ENCODE measurements around the gene HLA-E. TPM values are rescaled to one million over a fixed set of nuclear protein-coding genes. Genes with fewer than 3 reads are reported as not detected.
A peak's percentile ranks its signal among the peaks of the same experiment; 100 is the strongest.
"Not testable (repeated sequence)": the region's sequence is repeated elsewhere in the genome, so short reads cannot be mapped to it uniquely, and the experiment has no call there.

HLA-E gene
- total and polyA plus RNA-seq, 2 experiments from 2014 or later: 15.6 to 36.0 TPM

DNA sequence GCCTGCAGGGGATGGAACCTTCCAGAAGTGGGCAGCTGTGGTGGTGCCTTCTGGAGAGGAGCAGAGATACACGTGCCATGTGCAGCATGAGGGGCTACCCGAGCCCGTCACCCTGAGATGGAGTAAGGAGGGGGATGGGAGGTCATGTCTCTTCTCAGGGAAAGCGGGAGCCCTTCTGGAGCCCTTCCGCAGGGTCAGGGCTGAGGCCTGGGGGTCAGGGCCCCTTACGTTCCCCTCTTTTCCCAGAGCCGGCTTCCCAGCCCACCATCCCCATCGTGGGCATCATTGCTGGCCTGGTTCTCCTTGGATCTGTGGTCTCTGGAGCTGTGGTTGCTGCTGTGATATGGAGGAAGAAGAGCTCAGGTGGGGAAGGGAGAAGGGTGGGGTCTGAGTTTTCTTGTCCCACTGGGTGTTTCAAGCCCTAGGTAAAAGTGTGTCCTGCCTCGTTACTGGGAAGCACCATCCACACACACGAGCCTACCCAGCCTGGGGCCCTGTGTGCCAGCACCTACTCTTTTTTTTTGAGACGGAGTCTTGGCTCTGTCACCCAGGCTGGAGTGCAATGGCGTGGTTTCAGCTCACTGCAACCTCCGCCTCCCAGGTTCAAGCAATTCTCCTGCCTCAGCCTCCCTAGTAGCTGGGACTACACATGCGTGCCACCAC, 2.1 kb downstream of the HLA-E start:
- H3K36me3 Mint-ChIP-seq (ENCODE audit: low read depth): peaks cover 26% of the 10 kb centered on the region

DNA sequence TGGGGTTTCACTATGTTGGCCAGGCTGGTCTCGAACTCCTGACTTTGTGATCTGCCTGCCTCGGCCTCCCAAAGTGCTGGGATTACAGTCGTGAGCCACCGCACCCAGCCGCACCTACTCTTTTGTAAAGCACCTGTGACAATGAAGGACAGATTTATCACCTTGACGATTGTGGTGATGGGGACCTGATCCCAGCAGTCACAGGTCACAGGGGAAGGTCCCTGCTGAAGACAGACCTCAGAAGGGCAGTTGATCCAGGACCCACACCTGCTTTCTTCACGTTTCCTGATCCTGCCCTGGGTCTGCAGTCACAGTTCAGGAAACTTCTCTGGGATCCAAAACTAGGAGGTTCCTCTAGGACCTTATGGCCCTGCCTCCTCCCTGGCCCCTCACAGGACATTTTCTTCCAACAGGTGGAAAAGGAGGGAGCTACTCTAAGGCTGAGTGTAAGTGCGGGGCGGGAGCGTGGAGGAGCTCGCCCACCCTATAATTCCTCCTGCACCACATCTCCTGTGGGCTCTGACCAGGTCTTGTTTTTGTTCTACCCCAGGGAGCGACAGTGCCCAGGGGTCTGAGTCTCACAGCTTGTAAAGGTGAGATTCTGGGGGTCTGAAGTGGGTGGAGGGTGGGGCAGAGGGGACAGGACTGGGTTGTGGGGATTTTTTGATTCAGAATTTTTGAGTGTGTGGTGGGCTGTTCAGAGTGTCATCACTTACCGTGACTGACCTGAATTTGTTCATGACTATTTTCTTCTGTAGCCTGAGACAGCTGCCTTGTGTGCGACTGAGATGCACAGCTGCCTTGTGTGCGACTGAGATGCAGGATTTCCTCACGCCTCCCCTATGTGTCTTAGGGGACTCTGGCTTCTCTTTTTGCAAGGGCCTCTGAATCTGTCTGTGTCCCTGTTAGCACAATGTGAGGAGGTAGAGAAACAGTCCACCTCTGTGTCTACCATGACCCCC, 3.0 kb downstream of the HLA-E start:
- Histone ChIP-seq H3K4me3 (no peak overlapping the region), H3K27me3 (ENCODE audit: insufficient read depth) (no peaks in the 10 kb centered on the region; the same call in 1 of the 2 replicates), H2AFZ (no peak overlapping the region), H3K27ac (ENCODE audit: low read depth) (no peak overlapping the region), H3K9me2 (ENCODE audit: insufficient read depth) (no peaks in the 10 kb centered on the region), H3K4me2 (no peak overlapping the region), H3K79me2 (replicated peaks; ENCODE audit: insufficient read depth) (no peaks in the 10 kb centered on the region), H3K4me1 (ENCODE audit: insufficient read depth) (peaks cover 6% of the 10 kb centered on the region; the same call in 1 of the 2 replicates), H3K36me3 (ENCODE audit: insufficient read depth) (no peaks in the 10 kb centered on the region), H3F3A (replicated peaks; ENCODE audit: low read depth) (no peaks in the 10 kb centered on the region), H4K20me1 (replicated peaks; ENCODE audit: insufficient read depth) (peaks cover 8% of the 10 kb centered on the region)
- Mint-ChIP-seq H3K4me1 (peaks cover 17% of the 10 kb centered on the region), H3K4me3 (no peak overlapping the region), H3K36me3 (ENCODE audit: low read depth) (peaks cover 26% of the 10 kb centered on the region), H3K9me3 (no peaks in the 10 kb centered on the region; the same call in 2 of the 3 replicates), H3K27me3 (ENCODE audit: insufficient read depth, low read depth, poor library complexity) (peaks cover 9% of the 10 kb centered on the region), H3K27ac (no peak overlapping the region)
- DNase-seq (ENCODE audit: low spot score): no peak
- TF ChIP-seq ZNF331 (CRISPR knock-in tag; IDR thresholded peaks at IDR 0.05; ENCODE audit: low read depth) (no peak), POLR2AphosphoS5 (IDR thresholded peaks at IDR 0.05; ENCODE audit: low read depth) (no peak)
- no peak for ATAC-seq

More for the DNA sequence above, 2.1 kb downstream of the HLA-E start:
- not testable (repeated sequence) for H3F3A ChIP-seq (replicated peaks; ENCODE audit: low read depth); H3K27ac ChIP-seq (ENCODE audit: low read depth); H3K4me3 ChIP-seq; DNase-seq (ENCODE audit: low spot score); ATAC-seq; H2AFZ ChIP-seq; H3K27ac Mint-ChIP-seq; H3K27me3 ChIP-seq (ENCODE audit: insufficient read depth); H4K20me1 ChIP-seq (replicated peaks; ENCODE audit: insufficient read depth); H3K79me2 ChIP-seq (replicated peaks; ENCODE audit: insufficient read depth); H3K9me3 Mint-ChIP-seq; H3K4me2 ChIP-seq; H3K36me3 ChIP-seq (ENCODE audit: insufficient read depth); H3K27me3 Mint-ChIP-seq (ENCODE audit: insufficient read depth, low read depth, poor library complexity); H3K4me3 Mint-ChIP-seq; H3K9me2 ChIP-seq (ENCODE audit: insufficient read depth); H3K4me1 ChIP-seq (ENCODE audit: insufficient read depth)
- peaks cover 15% of the 10 kb centered on the region for H3K4me1 Mint-ChIP-seq

DNA sequence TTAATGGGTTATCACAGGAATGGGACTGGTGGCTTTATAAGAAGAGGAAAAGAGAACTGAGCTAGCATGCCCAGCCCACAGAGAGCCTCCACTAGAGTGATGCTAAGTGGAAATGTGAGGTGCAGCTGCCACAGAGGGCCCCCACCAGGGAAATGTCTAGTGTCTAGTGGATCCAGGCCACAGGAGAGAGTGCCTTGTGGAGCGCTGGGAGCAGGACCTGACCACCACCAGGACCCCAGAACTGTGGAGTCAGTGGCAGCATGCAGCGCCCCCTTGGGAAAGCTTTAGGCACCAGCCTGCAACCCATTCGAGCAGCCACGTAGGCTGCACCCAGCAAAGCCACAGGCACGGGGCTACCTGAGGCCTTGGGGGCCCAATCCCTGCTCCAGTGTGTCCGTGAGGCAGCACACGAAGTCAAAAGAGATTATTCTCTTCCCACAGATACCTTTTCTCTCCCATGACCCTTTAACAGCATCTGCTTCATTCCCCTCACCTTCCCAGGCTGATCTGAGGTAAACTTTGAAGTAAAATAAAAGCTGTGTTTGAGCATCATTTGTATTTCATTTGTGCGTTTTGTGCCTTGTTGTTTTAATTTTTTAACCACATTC, 4.4 kb downstream of the HLA-E start:
- Histone ChIP-seq H3K27me3 (ENCODE audit: insufficient read depth) (no peaks in the 10 kb centered on the region; the same call in 1 of the 2 replicates), H2AFZ (no peak overlapping the region), H3K9me2 (ENCODE audit: insufficient read depth) (no peaks in the 10 kb centered on the region), H3K79me2 (replicated peaks; ENCODE audit: insufficient read depth) (no peaks in the 10 kb centered on the region), H4K20me1 (replicated peaks; ENCODE audit: insufficient read depth) (peaks cover 8% of the 10 kb centered on the region), H3K4me2 (no peak overlapping the region), H3K4me1 (ENCODE audit: insufficient read depth) (peaks cover 6% of the 10 kb centered on the region; the same call in 1 of the 2 replicates), H3K4me3 (no peak overlapping the region), H3F3A (replicated peaks; ENCODE audit: low read depth) (no peaks in the 10 kb centered on the region), H3K36me3 (ENCODE audit: insufficient read depth) (no peaks in the 10 kb centered on the region), H3K27ac (ENCODE audit: low read depth) (no peak overlapping the region)
- Mint-ChIP-seq H3K27ac (no peak overlapping the region), H3K4me1 (peaks cover 17% of the 10 kb centered on the region), H3K9me3 (peaks cover 4% of the 10 kb centered on the region; the same call in 2 of the 3 replicates), H3K27me3 (ENCODE audit: insufficient read depth, low read depth, poor library complexity) (peaks cover 11% of the 10 kb centered on the region), H3K4me3 (no peak overlapping the region; the same call in 2 of the 3 replicates), H3K36me3 (ENCODE audit: low read depth) (peaks cover 26% of the 10 kb centered on the region)
- ATAC-seq (peak; percentile 49), DNase-seq (ENCODE audit: low spot score) (peak; percentile 83)
- no peak for TF ChIP-seq CREB1 (CRISPR knock-in tag; IDR thresholded peaks at IDR 0.05; ENCODE audit: low read depth)
- TF ChIP-seq, protein P1, sequence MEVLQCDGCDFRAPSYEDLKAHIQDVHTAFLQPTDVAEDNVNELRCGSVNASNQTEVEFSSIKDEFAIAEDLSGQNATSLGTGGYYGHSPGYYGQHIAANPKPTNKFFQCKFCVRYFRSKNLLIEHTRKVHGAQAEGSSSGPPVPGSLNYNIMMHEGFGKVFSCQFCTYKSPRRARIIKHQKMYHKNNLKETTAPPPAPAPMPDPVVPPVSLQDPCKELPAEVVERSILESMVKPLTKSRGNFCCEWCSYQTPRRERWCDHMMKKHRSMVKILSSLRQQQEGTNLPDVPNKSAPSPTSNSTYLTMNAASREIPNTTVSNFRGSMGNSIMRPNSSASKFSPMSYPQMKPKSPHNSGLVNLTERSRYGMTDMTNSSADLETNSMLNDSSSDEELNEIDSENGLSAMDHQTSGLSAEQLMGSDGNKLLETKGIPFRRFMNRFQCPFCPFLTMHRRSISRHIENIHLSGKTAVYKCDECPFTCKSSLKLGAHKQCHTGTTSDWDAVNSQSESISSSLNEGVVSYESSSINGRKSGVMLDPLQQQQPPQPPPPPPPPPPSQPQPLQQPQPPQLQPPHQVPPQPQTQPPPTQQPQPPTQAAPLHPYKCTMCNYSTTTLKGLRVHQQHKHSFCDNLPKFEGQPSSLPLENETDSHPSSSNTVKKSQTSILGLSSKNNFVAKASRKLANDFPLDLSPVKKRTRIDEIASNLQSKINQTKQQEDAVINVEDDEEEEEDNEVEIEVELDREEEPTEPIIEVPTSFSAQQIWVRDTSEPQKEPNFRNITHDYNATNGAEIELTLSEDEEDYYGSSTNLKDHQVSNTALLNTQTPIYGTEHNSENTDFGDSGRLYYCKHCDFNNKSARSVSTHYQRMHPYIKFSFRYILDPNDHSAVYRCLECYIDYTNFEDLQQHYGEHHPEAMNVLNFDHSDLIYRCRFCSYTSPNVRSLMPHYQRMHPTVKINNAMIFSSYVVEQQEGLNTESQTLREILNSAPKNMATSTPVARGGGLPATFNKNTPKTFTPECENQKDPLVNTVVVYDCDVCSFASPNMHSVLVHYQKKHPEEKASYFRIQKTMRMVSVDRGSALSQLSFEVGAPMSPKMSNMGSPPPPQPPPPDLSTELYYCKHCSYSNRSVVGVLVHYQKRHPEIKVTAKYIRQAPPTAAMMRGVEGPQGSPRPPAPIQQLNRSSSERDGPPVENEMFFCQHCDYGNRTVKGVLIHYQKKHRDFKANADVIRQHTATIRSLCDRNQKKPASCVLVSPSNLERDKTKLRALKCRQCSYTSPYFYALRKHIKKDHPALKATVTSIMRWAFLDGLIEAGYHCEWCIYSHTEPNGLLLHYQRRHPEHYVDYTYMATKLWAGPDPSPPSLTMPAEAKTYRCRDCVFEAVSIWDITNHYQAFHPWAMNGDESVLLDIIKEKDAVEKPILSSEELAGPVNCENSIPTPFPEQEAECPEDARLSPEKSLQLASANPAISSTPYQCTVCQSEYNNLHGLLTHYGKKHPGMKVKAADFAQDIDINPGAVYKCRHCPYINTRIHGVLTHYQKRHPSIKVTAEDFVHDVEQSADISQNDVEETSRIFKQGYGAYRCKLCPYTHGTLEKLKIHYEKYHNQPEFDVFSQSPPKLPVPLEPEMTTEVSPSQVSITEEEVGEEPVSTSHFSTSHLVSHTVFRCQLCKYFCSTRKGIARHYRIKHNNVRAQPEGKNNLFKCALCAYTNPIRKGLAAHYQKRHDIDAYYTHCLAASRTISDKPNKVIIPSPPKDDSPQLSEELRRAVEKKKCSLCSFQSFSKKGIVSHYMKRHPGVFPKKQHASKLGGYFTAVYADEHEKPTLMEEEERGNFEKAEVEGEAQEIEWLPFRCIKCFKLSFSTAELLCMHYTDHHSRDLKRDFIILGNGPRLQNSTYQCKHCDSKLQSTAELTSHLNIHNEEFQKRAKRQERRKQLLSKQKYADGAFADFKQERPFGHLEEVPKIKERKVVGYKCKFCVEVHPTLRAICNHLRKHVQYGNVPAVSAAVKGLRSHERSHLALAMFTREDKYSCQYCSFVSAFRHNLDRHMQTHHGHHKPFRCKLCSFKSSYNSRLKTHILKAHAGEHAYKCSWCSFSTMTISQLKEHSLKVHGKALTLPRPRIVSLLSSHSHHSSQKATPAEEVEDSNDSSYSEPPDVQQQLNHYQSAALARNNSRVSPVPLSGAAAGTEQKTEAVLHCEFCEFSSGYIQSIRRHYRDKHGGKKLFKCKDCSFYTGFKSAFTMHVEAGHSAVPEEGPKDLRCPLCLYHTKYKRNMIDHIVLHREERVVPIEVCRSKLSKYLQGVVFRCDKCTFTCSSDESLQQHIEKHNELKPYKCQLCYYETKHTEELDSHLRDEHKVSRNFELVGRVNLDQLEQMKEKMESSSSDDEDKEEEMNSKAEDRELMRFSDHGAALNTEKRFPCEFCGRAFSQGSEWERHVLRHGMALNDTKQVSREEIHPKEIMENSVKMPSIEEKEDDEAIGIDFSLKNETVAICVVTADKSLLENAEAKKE (CRISPR knock-in tag; IDR thresholded peaks at IDR 0.05): no peak
- TF ChIP-seq, protein P2, sequence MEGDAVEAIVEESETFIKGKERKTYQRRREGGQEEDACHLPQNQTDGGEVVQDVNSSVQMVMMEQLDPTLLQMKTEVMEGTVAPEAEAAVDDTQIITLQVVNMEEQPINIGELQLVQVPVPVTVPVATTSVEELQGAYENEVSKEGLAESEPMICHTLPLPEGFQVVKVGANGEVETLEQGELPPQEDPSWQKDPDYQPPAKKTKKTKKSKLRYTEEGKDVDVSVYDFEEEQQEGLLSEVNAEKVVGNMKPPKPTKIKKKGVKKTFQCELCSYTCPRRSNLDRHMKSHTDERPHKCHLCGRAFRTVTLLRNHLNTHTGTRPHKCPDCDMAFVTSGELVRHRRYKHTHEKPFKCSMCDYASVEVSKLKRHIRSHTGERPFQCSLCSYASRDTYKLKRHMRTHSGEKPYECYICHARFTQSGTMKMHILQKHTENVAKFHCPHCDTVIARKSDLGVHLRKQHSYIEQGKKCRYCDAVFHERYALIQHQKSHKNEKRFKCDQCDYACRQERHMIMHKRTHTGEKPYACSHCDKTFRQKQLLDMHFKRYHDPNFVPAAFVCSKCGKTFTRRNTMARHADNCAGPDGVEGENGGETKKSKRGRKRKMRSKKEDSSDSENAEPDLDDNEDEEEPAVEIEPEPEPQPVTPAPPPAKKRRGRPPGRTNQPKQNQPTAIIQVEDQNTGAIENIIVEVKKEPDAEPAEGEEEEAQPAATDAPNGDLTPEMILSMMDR (conservative IDR thresholded peaks at IDR 0.05; ENCODE audit: low read depth in 2 of 2): peak; percentile 64 to 80
